ENCODE results near the gene SPOCK2.
A peak's percentile ranks its signal among the peaks of the same experiment; 100 is the strongest.

DNA sequence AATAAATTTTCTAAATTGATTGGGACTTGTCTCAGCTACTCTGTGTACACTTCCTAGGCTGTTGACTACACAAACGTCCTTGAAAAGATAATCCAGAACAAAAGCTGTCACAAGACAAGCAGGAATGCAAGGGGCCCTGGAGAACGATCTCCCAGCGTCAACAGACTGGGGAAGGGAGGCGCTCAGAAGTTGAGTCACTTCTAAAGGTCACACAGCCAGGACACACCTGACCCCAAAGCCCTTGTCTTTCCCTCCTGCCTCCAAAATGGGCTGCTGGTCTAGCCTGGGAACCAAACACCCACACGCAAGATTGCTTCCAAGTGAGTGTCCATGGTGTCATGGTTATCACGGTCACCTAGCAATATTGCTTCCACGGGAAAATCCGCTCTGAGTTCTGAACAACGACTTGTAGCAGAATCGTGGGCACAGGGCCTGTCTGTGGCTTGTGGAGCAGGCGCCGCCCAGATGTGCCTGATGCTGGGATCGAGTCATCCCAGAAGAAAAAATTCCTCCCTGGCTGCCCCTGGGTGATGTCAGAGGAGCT is 49.8 kb downstream of the SPOCK2 start:
- TF ChIP-seq RAD21 (CRISPR knock-in tag; IDR thresholded peaks at IDR 0.05) (no peak), JUND (CRISPR knock-in tag; IDR thresholded peaks at IDR 0.05) (0 out of 2 replicates have a peak, but pooled peaks have one; percentile 49), POLR2AphosphoS2 (IDR thresholded peaks at IDR 0.05; ENCODE audit: low read depth, low read length) (no peak), SP1 (IDR thresholded peaks at IDR 0.05) (no peak), SP1 (CRISPR knock-in tag; IDR thresholded peaks at IDR 0.05) (no peak)

All from HepG2 (cell line).